Kidney (tissue), 14 donors: ENCODE results near the gene SEMA6A. TPM values are rescaled to one million over a fixed set of nuclear protein-coding genes. Genes with fewer than 3 reads are reported as not detected.

Experiments
- DNase-seq, 5 donors: peaks; one replicate each; pipeline ENCODE4 v3.0.0-alpha.2; 2013 to 2020
- FAIRE-seq: peaks from 2 replicates; lab custom pipeline; 2012; peaks lifted over from hg19 to GRCh38; lab: Jason Lieb, UNC
- H3K27ac ChIP-seq, 2 donors: one replicate each; pipeline ENCODE4 v1.7.0; 2013; ENCODE audit warnings: low read depth in 2 of 2, low read length in 2 of 2, inconsistent platforms in 1 of 2
- H3K27me3 ChIP-seq: one replicate; pipeline ENCODE4 v1.7.1; 2013; ENCODE audit warnings: low read length, inconsistent platforms; ENCODE audit not compliant: control insufficient read depth, insufficient read depth
- H3K36me3 ChIP-seq, 3 donors: one replicate each; pipeline versions ENCODE4 v1.7.0 to v1.7.1; 2013; ENCODE audit warnings: low read length in 3 of 3, control low read depth in 1 of 3, inconsistent platforms in 1 of 3; ENCODE audit not compliant: insufficient read depth in 3 of 3, control insufficient read depth in 2 of 3
- H3K4me1 ChIP-seq, 3 donors: one replicate each; pipeline versions ENCODE4 v1.7.0 to v1.7.1; 2013; ENCODE audit warnings: low read length in 3 of 3, inconsistent platforms in 1 of 3, low read depth in 1 of 3; ENCODE audit not compliant: control insufficient read depth in 2 of 3, insufficient read depth in 2 of 3
- H3K4me3 ChIP-seq, 3 donors: one replicate each; pipeline versions ENCODE4 v1.7.0 to v1.8.1; 2013; ENCODE audit warnings: low read length in 3 of 3, control low read depth in 1 of 3, inconsistent platforms in 1 of 3
- H3K9ac ChIP-seq, 3 donors: one replicate each; pipeline versions ENCODE4 v1.7.0 to v1.7.1; 2013; ENCODE audit warnings: low read length in 3 of 3, control low read depth in 1 of 3, inconsistent platforms in 1 of 3
- H3K9me3 ChIP-seq, 3 donors: one replicate each; pipeline versions ENCODE4 v1.7.0 to v1.7.1; 2013; ENCODE audit warnings: low read length in 3 of 3, control low read depth in 1 of 3, inconsistent platforms in 1 of 3; ENCODE audit not compliant: control insufficient read depth in 2 of 3, insufficient read depth in 1 of 3
- CTCF ChIP-seq: IDR thresholded peaks from 3 replicates; pipeline ENCODE4 v1.5.1; 2012; ENCODE audit warnings: mild to moderate bottlenecking, moderate library complexity, borderline replicate concordance; ENCODE audit not compliant: insufficient read depth; ENCODE audit errors: extremely low read depth
- intact Hi-C: fragments of 100-400 bp; cut with DNase I; formaldehyde crosslinking; loops from one replicate; pipeline ENCODE4 v1.11.1; 2022
- polyA plus RNA-seq: library from polyadenylated mRNA; stranded (reverse); fragments of 350-450 nt; fragmentation: Illumina TruSeq; extraction: RNeasy Lipid Tissue Mini Kit (QIAGEN cat#74804); gene quantifications from one replicate; pipeline ENCODE4 v1.2.3, GENCODE V29; 2014; ENCODE audit warnings: low read depth, low replicate concordance; ENCODE audit not compliant: insufficient read depth
- total RNA-seq: library from RNA; stranded (reverse); fragmentation: NEBNext Ultra II Directional; extraction: Animal tissue kit (Norgen Biotek cat#: 25700); gene quantifications from one replicate; pipeline ENCODE4 v1.2.1, GENCODE V29; 2021
- donor health status: control.
- donor health status: control.
- donor health status: control.
- donor health status: control.
- donor health status: control.
- donor health status: DM: yes; HTN: yes; CAD: no.
- donor health status: Normal renal cell carcinoma (clear cell type).

The SEMA6A gene
- total and polyA plus RNA-seq, 2 donors from 2014 or later: 4.0 to 51.6 TPM

DNA sequence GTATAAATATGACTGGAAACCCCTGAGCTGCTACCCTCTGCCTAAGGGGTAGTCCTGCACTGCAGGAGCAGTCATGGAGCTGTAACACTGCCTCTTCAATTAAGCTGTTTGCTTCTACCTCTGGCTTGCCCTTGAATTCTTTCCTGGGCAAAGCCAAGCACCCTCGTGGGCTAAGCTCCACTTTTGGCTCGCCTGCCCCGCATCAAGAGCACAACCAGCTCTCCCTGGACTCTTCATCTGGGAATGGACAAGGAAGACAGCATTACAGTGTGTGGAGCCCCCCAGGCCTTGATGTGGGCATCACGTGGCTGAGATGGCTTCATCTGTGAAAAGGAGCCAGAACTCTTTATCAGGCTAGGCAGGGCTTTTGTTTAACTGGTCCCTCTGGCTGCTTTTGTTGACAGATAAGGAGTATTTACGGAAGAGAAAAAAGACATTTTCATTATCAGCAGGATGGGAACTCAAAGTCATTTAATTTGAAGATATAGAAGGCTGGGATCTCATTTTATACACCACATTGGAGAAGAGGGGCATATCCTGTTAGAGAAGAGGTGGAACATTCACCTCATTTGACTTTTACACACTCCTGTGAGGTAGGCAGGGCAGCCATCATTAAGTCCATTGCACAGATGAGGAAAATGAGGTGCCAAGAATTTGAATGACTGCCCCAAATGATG, 137.8 kb downstream of the SEMA6A start:
- intact Hi-C loops: no loop called here
- Histone ChIP-seq H3K27me3 (no peaks in the 10 kb centered on the region), H3K4me3 (no peak overlapping the region), H3K27ac (no peak overlapping the region), H3K9me3 (no peaks in the 10 kb centered on the region), H3K4me1 (peaks cover 0 to 4% (median 3%) of the 10 kb centered on the region in 3 donors), H3K9ac (no peak overlapping the region), H3K36me3 (no peaks in the 10 kb centered on the region)
- FAIRE-seq: no peak
- no peak for TF ChIP-seq CTCF
- DNase-seq: no peak

GRCh38 chr5:116428966-116429365, 145.7 kb downstream of the SEMA6A start:
- Histone ChIP-seq H3K4me3 (no peak overlapping the region), H3K36me3 (no peaks in the 10 kb centered on the region), H3K9me3 (no peaks in the 10 kb centered on the region), H3K4me1 (no peaks in the 10 kb centered on the region), H3K27me3 (no peaks in the 10 kb centered on the region), H3K27ac (no peak overlapping the region), H3K9ac (no peak overlapping the region)
- intact Hi-C loops: no loop called here
- FAIRE-seq: no peak
- DNase-seq: no peak
- TF ChIP-seq CTCF: no peak

GRCh38 chr5:116428413-116428812, 146.2 kb downstream of the SEMA6A start:
- no peak overlapping the region for H3K27ac ChIP-seq
- no peak for TF ChIP-seq CTCF
- no peak for DNase-seq
- FAIRE-seq: no peak
- no peak overlapping the region for H3K4me3 ChIP-seq
- no peaks in the 10 kb centered on the region for H3K27me3 ChIP-seq
- no peak overlapping the region for H3K9ac ChIP-seq
- no peaks in the 10 kb centered on the region for H3K4me1 ChIP-seq
- intact Hi-C loops: no loop called here
- no peaks in the 10 kb centered on the region for H3K9me3 ChIP-seq
- no peaks in the 10 kb centered on the region for H3K36me3 ChIP-seq

- FAIRE-seq: no peak
Observed at GRCh38 chr5:116424951-116425350, 149.7 kb downstream of the SEMA6A start.

More at GRCh38 chr5:116424951-116425350, 149.7 kb downstream of the SEMA6A start:
- H3K4me1 ChIP-seq: no peaks in the 10 kb centered on the region
- no peak for TF ChIP-seq CTCF
- H3K36me3 ChIP-seq: no peaks in the 10 kb centered on the region
- no peak overlapping the region for H3K27ac ChIP-seq
- intact Hi-C loops: no loop called here
- H3K27me3 ChIP-seq: no peaks in the 10 kb centered on the region
- H3K9me3 ChIP-seq: no peaks in the 10 kb centered on the region
- H3K4me3 ChIP-seq: no peak overlapping the region
- no peak overlapping the region for H3K9ac ChIP-seq
- no peak for DNase-seq
